Activated CD4-positive, alpha-beta T cell treated with anti-CD3 and anti-CD28 coated beads for 4 hours (primary cell): ENCODE results near the gene GID8.

Source experiments
- DNase-seq, 2 donors: peaks; one replicate each; pipeline ENCODE4 v3.0.0-alpha.2; 2020

GID8 gene

DNA sequence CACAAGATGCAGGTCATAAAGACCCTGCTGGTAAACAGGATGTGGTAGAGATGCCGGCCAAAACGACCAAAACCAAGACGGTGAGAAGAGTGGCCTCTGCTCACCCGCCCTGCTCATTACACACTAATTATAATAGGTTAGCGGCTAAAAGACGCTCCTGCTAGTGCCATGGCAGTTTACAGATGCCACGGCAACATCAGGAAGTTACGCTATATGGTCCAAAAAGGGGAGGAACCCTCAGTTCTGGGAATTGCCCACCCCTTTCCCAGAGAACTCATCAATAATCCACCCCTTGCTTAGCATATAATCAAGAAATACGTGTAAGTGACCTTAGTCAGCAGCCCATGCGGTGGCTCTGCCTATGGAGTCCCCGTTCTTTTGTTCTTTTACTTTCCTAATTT, 51.3 kb downstream of the GID8 start:
- DNase-seq: no peak

GRCh38 chr20:62990306-62990825, 52.4 kb downstream of the GID8 start:
- DNase-seq: no peak

GRCh38 chr20:62991196-62991807, 53.4 kb downstream of the GID8 start:
- no peak for DNase-seq

- no peak for DNase-seq
Observed at GRCh38 chr20:62991863-62992262, 53.9 kb downstream of the GID8 start.

DNA sequence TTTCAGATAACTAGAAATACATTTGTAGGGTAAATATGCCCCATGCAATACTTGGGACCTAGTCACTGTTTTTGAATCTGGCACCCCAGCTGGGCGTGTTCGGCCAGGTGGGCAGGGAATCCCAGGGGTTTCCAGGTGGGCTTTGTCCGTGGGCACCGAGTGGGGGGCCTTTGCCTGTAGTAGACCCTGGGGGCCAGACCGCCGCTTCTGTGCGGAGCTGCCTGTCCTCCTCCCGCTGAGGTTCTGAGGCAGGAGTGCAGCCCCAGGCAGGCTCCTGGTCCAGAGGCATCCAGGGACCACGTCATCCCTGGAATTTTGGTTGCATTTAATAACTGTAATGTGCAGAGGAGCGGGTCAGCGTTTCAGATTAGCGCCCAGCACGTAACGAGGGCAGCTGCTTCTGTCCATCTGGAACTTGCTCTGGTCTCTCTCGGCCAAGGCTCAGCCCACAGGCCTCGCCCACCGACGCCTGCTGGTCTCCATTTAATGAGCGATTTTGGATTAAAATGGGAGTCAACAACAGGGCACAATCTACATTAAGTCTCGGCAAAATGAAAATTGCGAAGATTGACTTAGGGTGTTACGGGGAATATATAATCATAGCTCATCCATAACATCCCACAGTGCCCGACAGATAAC, 56.0 kb downstream of the GID8 start:
- DNase-seq: no peak

DNA sequence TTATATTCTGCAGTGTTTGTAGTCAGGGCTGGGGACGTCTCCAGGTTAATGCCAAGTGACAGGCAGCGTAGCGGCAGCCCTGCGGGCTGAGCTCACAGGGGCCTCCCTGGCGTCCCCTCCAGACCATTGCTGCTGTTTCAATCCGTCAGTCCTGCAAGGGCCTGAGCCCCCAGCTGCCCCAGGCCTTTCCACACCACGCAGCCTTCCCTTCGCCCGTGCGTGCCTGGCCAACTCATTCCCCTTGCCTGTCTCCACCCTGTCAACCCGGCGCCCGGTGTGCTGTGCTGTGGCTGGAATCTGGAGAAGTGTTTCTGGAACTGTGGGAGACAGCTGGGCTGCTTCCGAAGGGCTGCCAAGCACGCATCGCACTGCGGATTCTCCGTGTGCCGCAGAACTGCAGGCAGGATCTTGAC, 56.9 kb downstream of the GID8 start:
- no peak for DNase-seq

DNA sequence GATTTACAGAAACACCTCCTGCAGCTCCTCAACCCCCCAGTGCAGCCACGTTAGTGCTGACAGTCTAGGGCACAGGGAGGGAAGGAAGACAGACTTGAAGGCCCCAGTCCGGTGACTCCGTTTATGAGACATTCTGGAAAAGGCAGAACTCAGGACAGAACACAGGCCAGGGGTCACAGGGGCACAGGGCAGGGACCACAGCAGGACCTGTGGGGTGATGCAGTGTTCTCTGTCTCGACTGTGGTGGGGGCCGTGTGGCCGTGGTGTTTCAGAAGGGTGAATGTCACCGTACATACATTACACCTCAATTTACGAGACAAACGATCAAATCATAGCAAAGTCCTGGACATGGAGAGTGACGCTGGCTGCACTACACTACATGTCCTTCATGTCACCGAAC, 57.5 kb downstream of the GID8 start:
- DNase-seq: no peak

- DNase-seq: no peak
Observed at GRCh38 chr20:62995898-62996595, 58.1 kb downstream of the GID8 start.

GRCh38 chr20:62996596-62996982, 58.6 kb downstream of the GID8 start:
- no peak for DNase-seq

- no peak for DNase-seq
Observed at GRCh38 chr20:62997417-62998035, 59.6 kb downstream of the GID8 start.
